ENCODE results near the gene SENP3. TPM values are rescaled to one million over a fixed set of nuclear protein-coding genes. Genes with fewer than 3 reads are reported as not detected.

The SENP3 gene
- total and polyA plus RNA-seq, 2 of the 13 experiments (the other 11 are each of a cell fraction or from before 2014, with no cell fraction given), result 55.8 to 75.4 TPM

DNA sequence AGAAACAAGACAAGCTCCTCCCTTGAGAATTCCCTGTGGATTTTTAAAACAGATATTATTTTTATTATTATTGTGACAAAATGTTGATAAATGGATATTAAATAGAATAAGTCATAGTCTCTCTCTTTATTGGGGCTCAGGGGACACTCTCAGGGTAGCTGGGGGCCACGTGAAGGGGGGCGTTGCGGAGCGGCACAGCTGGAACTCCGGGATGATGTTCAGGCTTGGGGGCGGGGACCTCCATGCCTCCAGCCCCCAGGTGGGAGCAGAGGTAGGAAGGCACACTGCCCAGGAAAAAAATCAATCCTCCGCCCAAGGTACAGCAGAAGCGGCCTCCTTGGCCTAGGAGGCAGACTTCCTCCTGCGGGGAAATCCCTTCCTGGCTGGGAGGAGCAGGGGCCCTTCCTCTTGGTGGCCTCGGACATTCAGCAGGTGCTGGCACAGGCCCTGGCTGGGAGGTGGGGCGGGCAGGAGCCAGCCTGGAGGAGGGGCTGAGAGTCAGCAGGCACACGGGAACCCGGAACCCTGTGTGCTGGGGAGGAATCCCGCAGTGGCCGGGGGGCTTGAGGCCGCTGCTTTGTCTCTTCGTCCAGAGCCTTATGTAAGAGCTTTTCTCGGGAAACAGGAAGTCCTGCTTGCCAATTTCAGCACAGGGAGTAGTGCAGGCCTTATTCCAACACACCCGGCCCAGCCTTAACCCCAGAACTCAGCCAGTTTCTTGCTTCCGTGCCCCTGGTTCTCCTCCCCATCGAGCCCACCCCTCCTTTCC lies 3.8 kb upstream of the SENP3 start (continued):
- TF ChIP-seq KLF15 (CRISPR knock-in tag; IDR thresholded peaks at IDR 0.05; ENCODE audit: borderline replicate concordance) (no peak), ZNF670 (CRISPR knock-in tag; IDR thresholded peaks at IDR 0.05; ENCODE audit: borderline replicate concordance) (no peak), ZNF772 (CRISPR knock-in tag; IDR thresholded peaks at IDR 0.05) (no peak), EHMT2 (IDR thresholded peaks at IDR 0.05; ENCODE audit: borderline replicate concordance, low read depth, low read length) (no peak), ZNF331 (CRISPR knock-in tag; IDR thresholded peaks at IDR 0.05) (peak; percentile 68; the same call in 1 of the 2 replicates), KDM6A (CRISPR knock-in tag; IDR thresholded peaks at IDR 0.05; ENCODE audit: low read depth) (no peak), MYC (CRISPR knock-in tag; IDR thresholded peaks at IDR 0.05; ENCODE audit: borderline replicate concordance) (0 out of 2 replicates have a peak, but pooled peaks have one; percentile 26), KDM4B (CRISPR knock-in tag; IDR thresholded peaks at IDR 0.05) (no peak), ZNF883 (CRISPR knock-in tag; IDR thresholded peaks at IDR 0.05; ENCODE audit: not compliant biosample characterization) (no peak), RFX3 (CRISPR knock-in tag; IDR thresholded peaks at IDR 0.05) (no peak), SRSF1 (optimal IDR thresholded peaks at IDR 0.05; ENCODE audit: low read depth, low read length) (peak; percentile 11)
- TF ChIP-seq, protein P1, sequence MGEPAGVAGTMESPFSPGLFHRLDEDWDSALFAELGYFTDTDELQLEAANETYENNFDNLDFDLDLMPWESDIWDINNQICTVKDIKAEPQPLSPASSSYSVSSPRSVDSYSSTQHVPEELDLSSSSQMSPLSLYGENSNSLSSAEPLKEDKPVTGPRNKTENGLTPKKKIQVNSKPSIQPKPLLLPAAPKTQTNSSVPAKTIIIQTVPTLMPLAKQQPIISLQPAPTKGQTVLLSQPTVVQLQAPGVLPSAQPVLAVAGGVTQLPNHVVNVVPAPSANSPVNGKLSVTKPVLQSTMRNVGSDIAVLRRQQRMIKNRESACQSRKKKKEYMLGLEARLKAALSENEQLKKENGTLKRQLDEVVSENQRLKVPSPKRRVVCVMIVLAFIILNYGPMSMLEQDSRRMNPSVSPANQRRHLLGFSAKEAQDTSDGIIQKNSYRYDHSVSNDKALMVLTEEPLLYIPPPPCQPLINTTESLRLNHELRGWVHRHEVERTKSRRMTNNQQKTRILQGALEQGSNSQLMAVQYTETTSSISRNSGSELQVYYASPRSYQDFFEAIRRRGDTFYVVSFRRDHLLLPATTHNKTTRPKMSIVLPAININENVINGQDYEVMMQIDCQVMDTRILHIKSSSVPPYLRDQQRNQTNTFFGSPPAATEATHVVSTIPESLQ (CRISPR knock-in tag; conservative IDR thresholded peaks at IDR 0.05), result no peak
- TF ChIP-seq, protein P2, sequence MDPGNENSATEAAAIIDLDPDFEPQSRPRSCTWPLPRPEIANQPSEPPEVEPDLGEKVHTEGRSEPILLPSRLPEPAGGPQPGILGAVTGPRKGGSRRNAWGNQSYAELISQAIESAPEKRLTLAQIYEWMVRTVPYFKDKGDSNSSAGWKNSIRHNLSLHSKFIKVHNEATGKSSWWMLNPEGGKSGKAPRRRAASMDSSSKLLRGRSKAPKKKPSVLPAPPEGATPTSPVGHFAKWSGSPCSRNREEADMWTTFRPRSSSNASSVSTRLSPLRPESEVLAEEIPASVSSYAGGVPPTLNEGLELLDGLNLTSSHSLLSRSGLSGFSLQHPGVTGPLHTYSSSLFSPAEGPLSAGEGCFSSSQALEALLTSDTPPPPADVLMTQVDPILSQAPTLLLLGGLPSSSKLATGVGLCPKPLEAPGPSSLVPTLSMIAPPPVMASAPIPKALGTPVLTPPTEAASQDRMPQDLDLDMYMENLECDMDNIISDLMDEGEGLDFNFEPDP (CRISPR knock-in tag; conservative IDR thresholded peaks at IDR 0.05), result no peak
- TF ChIP-seq, protein P3, sequence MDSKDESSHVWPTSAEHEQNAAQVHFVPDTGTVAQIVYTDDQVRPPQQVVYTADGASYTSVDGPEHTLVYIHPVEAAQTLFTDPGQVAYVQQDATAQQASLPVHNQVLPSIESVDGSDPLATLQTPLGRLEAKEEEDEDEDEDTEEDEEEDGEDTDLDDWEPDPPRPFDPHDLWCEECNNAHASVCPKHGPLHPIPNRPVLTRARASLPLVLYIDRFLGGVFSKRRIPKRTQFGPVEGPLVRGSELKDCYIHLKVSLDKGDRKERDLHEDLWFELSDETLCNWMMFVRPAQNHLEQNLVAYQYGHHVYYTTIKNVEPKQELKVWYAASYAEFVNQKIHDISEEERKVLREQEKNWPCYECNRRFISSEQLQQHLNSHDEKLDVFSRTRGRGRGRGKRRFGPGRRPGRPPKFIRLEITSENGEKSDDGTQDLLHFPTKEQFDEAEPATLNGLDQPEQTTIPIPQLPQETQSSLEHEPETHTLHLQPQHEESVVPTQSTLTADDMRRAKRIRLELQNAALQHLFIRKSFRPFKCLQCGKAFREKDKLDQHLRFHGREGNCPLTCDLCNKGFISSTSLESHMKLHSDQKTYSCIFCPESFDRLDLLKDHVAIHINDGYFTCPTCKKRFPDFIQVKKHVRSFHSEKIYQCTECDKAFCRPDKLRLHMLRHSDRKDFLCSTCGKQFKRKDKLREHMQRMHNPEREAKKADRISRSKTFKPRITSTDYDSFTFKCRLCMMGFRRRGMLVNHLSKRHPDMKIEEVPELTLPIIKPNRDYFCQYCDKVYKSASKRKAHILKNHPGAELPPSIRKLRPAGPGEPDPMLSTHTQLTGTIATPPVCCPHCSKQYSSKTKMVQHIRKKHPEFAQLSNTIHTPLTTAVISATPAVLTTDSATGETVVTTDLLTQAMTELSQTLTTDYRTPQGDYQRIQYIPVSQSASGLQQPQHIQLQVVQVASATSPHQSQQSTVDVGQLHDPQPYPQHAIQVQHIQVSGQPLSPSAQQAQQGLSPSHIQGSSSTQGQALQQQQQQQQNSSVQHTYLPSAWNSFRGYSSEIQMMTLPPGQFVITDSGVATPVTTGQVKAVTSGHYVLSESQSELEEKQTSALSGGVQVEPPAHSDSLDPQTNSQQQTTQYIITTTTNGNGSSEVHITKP (CRISPR knock-in tag; IDR thresholded peaks at IDR 0.05; ENCODE audit: low read depth), result no peak
- TF ChIP-seq, protein P4, sequence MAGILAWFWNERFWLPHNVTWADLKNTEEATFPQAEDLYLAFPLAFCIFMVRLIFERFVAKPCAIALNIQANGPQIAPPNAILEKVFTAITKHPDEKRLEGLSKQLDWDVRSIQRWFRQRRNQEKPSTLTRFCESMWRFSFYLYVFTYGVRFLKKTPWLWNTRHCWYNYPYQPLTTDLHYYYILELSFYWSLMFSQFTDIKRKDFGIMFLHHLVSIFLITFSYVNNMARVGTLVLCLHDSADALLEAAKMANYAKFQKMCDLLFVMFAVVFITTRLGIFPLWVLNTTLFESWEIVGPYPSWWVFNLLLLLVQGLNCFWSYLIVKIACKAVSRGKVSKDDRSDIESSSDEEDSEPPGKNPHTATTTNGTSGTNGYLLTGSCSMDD (CRISPR knock-in tag; IDR thresholded peaks at IDR 0.05), result no peak
- TF ChIP-seq, protein P5, sequence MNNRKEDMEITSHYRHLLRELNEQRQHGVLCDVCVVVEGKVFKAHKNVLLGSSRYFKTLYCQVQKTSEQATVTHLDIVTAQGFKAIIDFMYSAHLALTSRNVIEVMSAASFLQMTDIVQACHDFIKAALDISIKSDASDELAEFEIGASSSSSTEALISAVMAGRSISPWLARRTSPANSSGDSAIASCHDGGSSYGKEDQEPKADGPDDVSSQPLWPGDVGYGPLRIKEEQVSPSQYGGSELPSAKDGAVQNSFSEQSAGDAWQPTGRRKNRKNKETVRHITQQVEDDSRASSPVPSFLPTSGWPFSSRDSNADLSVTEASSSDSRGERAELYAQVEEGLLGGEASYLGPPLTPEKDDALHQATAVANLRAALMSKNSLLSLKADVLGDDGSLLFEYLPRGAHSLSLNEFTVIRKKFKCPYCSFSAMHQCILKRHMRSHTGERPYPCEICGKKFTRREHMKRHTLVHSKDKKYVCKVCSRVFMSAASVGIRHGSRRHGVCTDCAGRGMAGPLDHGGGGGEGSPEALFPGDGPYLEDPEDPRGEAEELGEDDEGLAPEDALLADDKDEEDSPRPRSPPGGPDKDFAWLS (CRISPR knock-in tag; IDR thresholded peaks at IDR 0.05; ENCODE audit: borderline replicate concordance), result no peak
